ES-I3 (cell line): Measurements from ENCODE around the gene SCFD2.

Experiments used
- H3K36me3 ChIP-seq: 2 replicates; pipeline ENCODE4 v1.6.1; 2013; ENCODE audit warnings: mild to moderate bottlenecking, low read length, control low read depth, moderate library complexity; ENCODE audit not compliant: insufficient read depth
- H3K4me1 ChIP-seq: 2 replicates; pipeline ENCODE4 v1.6.1; 2013; ENCODE audit warnings: mild to moderate bottlenecking, control low read depth, low read length; ENCODE audit not compliant: insufficient read depth
- H3K9ac ChIP-seq: 2 replicates; pipeline ENCODE4 v1.6.1; 2013; ENCODE audit warnings: low read depth, mild to moderate bottlenecking, low read length, moderate library complexity
- H3K9me3 ChIP-seq: 2 replicates; pipeline ENCODE4 v1.6.1; 2013; ENCODE audit warnings: mild to moderate bottlenecking, low read length, moderate library complexity; ENCODE audit not compliant: control insufficient read depth, insufficient read depth

Gene SCFD2

GRCh38 chr4:53019485-53020382 lies 346.1 kb downstream of the SCFD2 start:
- H3K4me1 ChIP-seq, result no peaks in the 10 kb centered on the region
- H3K36me3 ChIP-seq, result no peaks in the 10 kb centered on the region
- H3K9me3 ChIP-seq, result no peaks in the 10 kb centered on the region
- no peak overlapping the region for H3K9ac ChIP-seq

GRCh38 chr4:53018471-53018870 lies 347.4 kb downstream of the SCFD2 start:
- no peaks in the 10 kb centered on the region for H3K9me3 ChIP-seq
- no peaks in the 10 kb centered on the region for H3K4me1 ChIP-seq
- H3K9ac ChIP-seq, result no peak overlapping the region
- no peaks in the 10 kb centered on the region for H3K36me3 ChIP-seq

- H3K9ac ChIP-seq, result no peak overlapping the region
- peaks cover 8% of the 10 kb centered on the region; the same call in 1 of the 2 replicates for H3K4me1 ChIP-seq
- H3K9me3 ChIP-seq, result no peaks in the 10 kb centered on the region
- no peaks in the 10 kb centered on the region for H3K36me3 ChIP-seq
Observed at GRCh38 chr4:53016099-53016820, 349.6 kb downstream of the SCFD2 start.

- Histone ChIP-seq H3K9ac (no peak overlapping the region), H3K9me3 (no peaks in the 10 kb centered on the region), H3K4me1 (peaks cover 8% of the 10 kb centered on the region; the same call in 1 of the 2 replicates), H3K36me3 (no peaks in the 10 kb centered on the region)
Observed at GRCh38 chr4:53015681-53016080, 350.2 kb downstream of the SCFD2 start.

- Histone ChIP-seq H3K9ac (no peak overlapping the region), H3K4me1 (peaks cover 8% of the 10 kb centered on the region; the same call in 1 of the 2 replicates)
Observed at GRCh38 chr4:53014881-53015280, 351.0 kb downstream of the SCFD2 start.

GRCh38 chr4:53013873-53014775 lies 351.7 kb downstream of the SCFD2 start:
- Histone ChIP-seq H3K36me3 (no peaks in the 10 kb centered on the region), H3K4me1 (peaks cover 8% of the 10 kb centered on the region; the same call in 1 of the 2 replicates), H3K9me3 (no peaks in the 10 kb centered on the region), H3K9ac (no peak overlapping the region)

More at GRCh38 chr4:53014881-53015280, 351.0 kb downstream of the SCFD2 start:
- H3K36me3 ChIP-seq, result no peaks in the 10 kb centered on the region
- no peaks in the 10 kb centered on the region for H3K9me3 ChIP-seq

GRCh38 chr4:53012738-53013137 lies 353.1 kb downstream of the SCFD2 start:
- Histone ChIP-seq H3K36me3 (no peaks in the 10 kb centered on the region), H3K9me3 (no peaks in the 10 kb centered on the region), H3K9ac (no peak overlapping the region), H3K4me1 (peaks cover 8% of the 10 kb centered on the region; the same call in 1 of the 2 replicates)

- no peaks in the 10 kb centered on the region for H3K36me3 ChIP-seq
Observed at GRCh38 chr4:53011259-53011905, 354.5 kb downstream of the SCFD2 start.

GRCh38 chr4:53010318-53010717 lies 355.5 kb downstream of the SCFD2 start:
- H3K4me1 ChIP-seq, result peaks cover 8% of the 10 kb centered on the region; the same call in 1 of the 2 replicates

More at GRCh38 chr4:53011259-53011905, 354.5 kb downstream of the SCFD2 start:
- Histone ChIP-seq H3K9me3 (no peaks in the 10 kb centered on the region), H3K4me1 (peaks cover 8% of the 10 kb centered on the region; the same call in 1 of the 2 replicates), H3K9ac (no peak overlapping the region)

GRCh38 chr4:53009824-53010223 lies 356.0 kb downstream of the SCFD2 start:
- H3K4me1 ChIP-seq, result peaks cover 8% of the 10 kb centered on the region; the same call in 1 of the 2 replicates
- no peak overlapping the region for H3K9ac ChIP-seq
- H3K36me3 ChIP-seq, result no peaks in the 10 kb centered on the region
- 0 out of 2 replicates have a peak, but pooled peaks cover 2% of the 10 kb centered on the region for H3K9me3 ChIP-seq

More at GRCh38 chr4:53010318-53010717, 355.5 kb downstream of the SCFD2 start:
- H3K9me3 ChIP-seq, result 0 out of 2 replicates have a peak, but pooled peaks cover 2% of the 10 kb centered on the region
- H3K9ac ChIP-seq, result no peak overlapping the region
- no peaks in the 10 kb centered on the region for H3K36me3 ChIP-seq

GRCh38 chr4:53007024-53007423 lies 358.8 kb downstream of the SCFD2 start:
- peaks cover 3% of the 10 kb centered on the region; the same call in 1 of the 2 replicates for H3K4me1 ChIP-seq
- no peaks in the 10 kb centered on the region for H3K36me3 ChIP-seq

GRCh38 chr4:53005808-53006207 lies 360.1 kb downstream of the SCFD2 start:
- Histone ChIP-seq H3K9me3 (0 out of 2 replicates have a peak, but pooled peaks cover 2% of the 10 kb centered on the region), H3K4me1 (no peaks in the 10 kb centered on the region), H3K36me3 (no peaks in the 10 kb centered on the region), H3K9ac (no peak overlapping the region)

More at GRCh38 chr4:53007024-53007423, 358.8 kb downstream of the SCFD2 start:
- 0 out of 2 replicates have a peak, but pooled peaks cover 2% of the 10 kb centered on the region for H3K9me3 ChIP-seq
- H3K9ac ChIP-seq, result no peak overlapping the region

- Histone ChIP-seq H3K36me3 (no peaks in the 10 kb centered on the region), H3K4me1 (no peaks in the 10 kb centered on the region), H3K9me3 (0 out of 2 replicates have a peak, but pooled peaks cover 2% of the 10 kb centered on the region), H3K9ac (no peak overlapping the region)
Observed at GRCh38 chr4:53005149-53005546, 360.7 kb downstream of the SCFD2 start.
